Hindlimb muscle (tissue), 1 donor: Measurements from ENCODE around the gene RAB26. TPM values are rescaled to one million over a fixed set of nuclear protein-coding genes. Genes with fewer than 3 reads are reported as not detected.
"Not testable (repeated sequence)": the region's sequence is repeated elsewhere in the genome, so short reads cannot be mapped to it uniquely, and the experiment has no call there.

Source experiments
- DNase-seq: peaks from one replicate; pipeline ENCODE4 v3.0.0-alpha.2; 2013
- polyA plus RNA-seq: library from polyadenylated mRNA; unstranded; fragments of 120-200 nt; gene quantifications from one replicate; pipeline ENCODE4 v1.2.1, GENCODE V29; 2013; ENCODE audit not compliant: insufficient read length

The RAB26 gene
- polyA plus RNA-seq, result 0.92 TPM

GRCh38 chr16:2147981-2148671 is at the start of gene RAB26:
TSS of gene RAB26 (plus strand) at chr16:2148625. CDS start at chr16:2148784, 159 bp downstream.
- peak; percentile 65 for DNase-seq

DNA sequence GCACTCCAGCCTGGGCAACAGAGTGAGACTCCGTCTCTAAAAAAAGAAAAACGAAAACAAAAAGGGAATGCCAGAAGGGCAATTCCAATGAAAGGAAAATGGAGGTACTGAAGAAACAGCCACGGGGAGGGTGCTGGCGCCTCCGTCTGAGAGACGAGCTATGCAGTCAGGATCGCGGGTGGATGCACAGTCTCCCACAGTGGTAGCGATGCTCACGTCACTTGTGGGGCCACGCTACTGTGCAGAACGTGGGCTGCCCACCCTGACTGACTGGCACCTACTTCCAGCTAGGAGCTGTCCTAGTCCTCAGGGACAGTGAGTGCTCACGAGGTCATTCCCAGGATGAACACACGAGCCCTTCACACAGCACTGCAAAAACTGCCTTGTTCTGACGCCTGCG is 46.8 kb upstream of the RAB26 start:
- not testable (repeated sequence) for DNase-seq

DNA sequence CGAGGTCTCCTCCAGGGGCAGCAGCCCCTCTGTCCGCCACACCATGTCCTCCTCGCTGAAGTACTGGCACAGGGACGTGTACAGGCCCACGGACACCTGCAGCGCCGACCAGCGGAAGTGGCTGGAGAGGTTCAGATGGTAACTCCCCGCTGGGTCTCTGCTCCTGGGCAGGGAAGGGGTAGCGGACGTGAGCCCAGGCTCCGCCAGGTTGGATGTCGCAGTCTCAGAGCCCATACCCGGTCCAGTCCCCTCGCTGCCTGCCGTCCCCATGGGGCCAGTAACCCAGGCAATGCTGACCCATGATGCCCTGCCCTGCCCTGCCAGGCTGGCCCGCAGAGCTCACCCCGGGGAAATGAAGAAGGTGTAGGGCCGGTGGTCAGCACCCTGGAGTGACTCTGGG is 46.0 kb upstream of the RAB26 start:
- no peak for DNase-seq

GRCh38 chr16:2104464-2104863 is 44.0 kb upstream of the RAB26 start:
- not testable (repeated sequence) for DNase-seq

DNA sequence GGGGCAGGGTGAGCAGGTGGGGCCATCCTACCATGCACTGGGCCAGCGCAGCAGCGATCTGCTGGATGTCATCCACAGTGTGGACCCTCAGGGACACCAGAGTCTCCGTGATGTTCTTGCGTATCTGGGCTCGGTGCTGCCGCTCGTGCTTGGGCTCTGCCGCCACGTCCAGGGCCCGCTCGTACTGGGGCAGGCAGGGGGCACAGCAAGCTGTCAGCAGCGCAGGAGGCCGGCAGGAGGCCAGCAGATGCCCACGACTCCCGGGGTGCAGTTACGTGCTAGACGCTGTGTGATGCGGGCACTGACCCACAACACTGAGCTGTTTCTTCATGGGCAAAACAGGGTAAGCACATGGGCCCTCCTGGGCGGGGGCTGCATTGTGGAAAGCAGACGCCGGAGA is 43.1 kb upstream of the RAB26 start:
- not testable (repeated sequence) for DNase-seq

DNA sequence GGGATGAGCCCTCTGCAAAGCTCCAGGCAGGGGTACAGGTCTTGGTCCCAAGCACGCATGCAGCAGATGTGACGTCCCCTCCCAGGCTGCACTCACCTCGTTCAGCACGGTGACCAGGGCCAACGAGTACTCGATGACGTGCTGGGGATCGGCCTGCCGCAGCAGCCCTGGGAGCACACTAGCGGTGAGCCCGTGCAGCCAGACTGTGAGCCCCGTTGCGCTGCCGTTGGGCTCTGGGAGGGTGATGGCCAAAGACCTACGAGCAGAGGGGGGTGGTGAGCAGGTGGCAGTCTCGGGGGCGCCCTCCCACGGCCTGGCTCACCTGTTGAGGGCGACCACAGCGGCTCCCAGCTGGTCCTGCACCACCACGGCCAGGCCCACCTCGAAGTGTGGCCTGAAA is 42.7 kb upstream of the RAB26 start:
- DNase-seq, result not testable (repeated sequence)

- DNase-seq, result not testable (repeated sequence)
Observed at GRCh38 chr16:2106211-2106610, 42.2 kb upstream of the RAB26 start.

GRCh38 chr16:2107121-2107790 is 41.2 kb upstream of the RAB26 start:
- DNase-seq, result not testable (repeated sequence)

- DNase-seq, result not testable (repeated sequence)
Observed at GRCh38 chr16:2107791-2108125, 40.7 kb upstream of the RAB26 start.

DNA sequence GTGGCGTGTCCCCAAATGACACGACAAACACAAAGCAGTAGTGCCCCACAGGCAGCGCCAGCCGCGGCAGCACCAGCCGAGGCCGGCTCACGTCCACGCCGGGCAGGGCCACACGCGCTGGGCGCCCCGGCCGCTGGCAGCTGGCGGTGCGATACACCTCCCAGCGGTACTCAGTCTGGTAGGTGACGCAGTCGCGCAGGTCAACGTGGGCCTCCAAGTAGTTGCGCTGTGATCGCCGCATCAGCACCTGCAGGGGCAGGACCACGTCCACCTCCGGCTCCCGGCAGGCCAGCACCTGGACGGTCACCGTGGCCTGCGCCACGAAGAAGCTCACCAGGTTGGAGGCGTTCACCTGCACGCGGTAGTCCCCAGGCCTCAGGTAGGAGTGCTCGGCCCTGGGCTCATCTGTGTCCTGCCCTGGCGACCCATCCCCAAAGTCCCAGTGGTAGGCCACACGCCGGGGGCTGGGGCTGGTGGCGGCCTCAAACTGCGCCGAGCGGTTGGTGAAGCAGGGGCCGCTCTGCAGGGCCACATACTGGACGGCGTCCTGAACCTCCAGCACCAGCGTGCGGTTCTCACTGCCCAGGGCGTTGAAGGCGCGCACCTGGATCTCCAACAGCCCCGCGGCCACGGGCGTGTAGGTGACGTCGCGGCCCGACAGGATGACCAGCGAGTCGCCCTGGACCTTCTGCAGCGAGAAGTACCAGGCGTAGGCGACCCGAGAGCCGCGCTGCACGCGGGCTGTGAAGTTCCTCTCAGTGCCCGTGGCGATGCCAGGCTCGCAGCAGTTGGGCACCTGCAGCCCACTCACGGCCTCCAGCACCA is 39.8 kb upstream of the RAB26 start:
- not testable (repeated sequence) for DNase-seq

GRCh38 chr16:2109271-2109580 is 39.2 kb upstream of the RAB26 start:
- not testable (repeated sequence) for DNase-seq

DNA sequence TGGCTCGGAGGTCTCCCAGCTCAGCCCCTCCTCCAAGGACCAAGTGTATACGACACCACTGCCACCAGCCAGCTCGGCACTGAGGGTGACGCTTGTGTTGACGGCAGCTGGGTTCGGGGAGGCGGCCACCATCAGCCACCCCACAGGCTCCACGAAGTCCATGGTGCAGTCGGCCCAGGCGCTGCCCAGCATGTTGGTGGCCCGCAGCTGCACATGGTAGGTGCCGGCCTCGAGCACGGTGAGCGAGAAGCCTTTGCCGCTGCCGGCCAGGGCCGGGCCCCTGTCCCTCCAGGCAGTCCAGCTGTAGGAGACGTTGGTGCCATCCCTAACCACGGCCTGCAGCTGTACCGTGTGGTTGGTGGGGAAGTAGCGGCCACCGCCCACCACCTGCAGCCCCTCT is 38.6 kb upstream of the RAB26 start:
- not testable (repeated sequence) for DNase-seq

- not testable (repeated sequence) for DNase-seq
Observed at GRCh38 chr16:2110332-2111008, 38.0 kb upstream of the RAB26 start.

DNA sequence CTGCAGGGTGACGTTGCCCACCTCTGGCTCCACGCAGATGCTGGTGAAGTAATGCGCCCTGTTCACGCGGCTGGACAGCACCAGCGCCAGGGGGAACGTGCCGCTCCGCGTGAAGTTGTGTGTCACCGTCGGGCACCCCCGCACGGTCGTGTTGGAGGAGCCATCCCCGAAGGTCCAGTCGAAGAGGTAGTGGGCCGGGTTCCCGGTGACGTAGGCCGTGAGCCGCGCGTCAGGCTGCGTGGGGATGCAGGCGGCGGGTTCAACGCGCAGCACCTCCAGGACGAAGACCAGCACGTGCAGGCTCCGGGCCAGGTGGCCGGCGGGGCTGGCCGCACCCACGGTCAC is 37.4 kb upstream of the RAB26 start:
- DNase-seq, result not testable (repeated sequence)

DNA sequence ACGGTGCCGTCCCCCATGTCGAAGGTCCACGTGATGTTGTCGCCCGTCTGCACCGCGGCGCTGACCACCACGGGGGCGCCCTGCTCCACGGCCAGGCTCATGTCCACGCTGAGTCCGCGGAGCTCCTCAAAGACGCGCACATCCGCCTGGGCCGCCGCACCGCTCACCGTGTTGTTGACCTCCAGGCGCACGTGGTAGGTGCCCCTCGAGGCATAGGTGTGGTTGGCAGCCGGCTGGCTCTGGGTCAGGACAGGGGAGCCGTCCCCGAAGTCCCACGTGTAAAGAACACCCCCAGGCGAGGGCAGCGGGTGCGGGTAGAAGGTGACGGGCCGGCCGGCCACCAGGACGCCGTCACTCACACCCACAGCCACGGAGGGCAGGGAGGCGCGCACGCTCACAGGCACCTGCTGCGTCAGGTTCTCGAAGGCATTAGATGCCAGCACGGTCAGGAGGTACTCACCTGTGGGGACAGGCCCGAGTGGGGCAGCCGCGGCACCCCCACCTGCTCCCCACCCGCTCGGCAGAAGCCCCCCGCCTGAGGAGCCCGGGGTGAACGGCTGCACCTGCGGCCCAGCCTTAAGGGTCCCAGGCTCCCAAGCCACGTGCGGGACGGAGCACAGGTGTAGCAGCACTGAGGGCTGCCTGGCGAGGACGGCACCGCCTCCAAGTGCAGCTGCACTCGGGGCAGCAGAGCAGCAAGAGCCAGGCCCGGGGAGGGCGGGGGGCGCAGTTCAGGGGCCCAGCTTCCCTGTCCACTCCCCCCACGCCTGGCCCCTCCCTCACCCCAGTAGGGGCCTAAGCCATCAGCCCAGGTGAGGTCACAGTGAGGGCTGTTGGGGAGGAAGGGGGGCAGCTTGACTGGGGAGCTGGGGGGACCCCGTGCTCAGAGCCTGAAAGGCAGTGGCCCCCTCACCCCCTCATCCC is 36.8 kb upstream of the RAB26 start:
- not testable (repeated sequence) for DNase-seq

DNA sequence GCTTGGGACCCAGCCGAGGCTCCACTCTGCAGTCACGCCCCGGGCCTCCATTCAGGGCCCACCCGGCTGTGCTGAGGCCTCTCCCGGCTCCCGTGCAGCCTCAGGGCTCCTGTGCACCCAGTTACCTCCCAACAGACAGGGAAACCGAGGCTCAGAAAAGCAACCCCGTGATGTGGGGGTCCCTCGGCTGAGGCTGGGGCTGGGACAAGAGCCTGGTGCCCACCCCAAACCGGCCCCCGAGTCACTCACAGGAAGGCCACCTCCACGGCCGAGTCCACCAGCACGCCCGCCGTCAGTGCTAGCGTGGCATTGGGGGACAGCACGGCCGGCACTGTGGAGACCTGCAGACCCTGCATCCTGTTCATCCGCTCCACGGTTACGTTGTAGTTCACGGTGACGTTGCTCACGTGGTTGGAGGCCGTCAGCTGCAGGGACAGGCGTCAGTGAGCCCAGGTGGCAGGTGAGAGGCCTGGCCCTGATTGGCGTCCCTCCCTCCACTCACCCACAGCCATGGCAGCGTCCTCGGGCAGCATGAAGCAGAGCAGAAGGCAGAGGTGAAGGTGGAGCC is 35.8 kb upstream of the RAB26 start:
- not testable (repeated sequence) for DNase-seq

- DNase-seq, result not testable (repeated sequence)
Observed at GRCh38 chr16:2114225-2114624, 34.2 kb upstream of the RAB26 start.

- DNase-seq, result not testable (repeated sequence)
Observed at GRCh38 chr16:2114885-2115590, 33.4 kb upstream of the RAB26 start.

DNA sequence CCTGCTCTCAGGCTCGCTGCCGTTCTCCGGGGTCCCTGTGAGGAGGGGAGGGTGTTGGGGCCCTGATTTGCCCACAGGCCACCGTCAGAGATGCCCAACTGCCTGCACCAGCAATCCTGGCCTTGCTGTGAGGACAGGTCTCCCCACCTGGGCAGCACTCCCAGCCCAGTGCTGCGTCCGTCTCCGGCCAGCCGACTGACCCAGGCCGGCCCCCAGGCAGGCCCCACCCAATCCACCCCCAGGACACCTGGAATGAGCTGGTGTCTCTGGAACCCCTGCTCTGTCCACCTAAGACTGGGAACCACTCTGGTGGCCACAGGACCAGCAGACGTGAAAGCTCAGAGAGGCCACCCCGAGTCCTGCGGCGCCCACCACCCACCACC is 32.8 kb upstream of the RAB26 start:
- DNase-seq, result no peak

- DNase-seq, result not testable (repeated sequence)
Observed at GRCh38 chr16:2116428-2116827, 32.0 kb upstream of the RAB26 start.

DNA sequence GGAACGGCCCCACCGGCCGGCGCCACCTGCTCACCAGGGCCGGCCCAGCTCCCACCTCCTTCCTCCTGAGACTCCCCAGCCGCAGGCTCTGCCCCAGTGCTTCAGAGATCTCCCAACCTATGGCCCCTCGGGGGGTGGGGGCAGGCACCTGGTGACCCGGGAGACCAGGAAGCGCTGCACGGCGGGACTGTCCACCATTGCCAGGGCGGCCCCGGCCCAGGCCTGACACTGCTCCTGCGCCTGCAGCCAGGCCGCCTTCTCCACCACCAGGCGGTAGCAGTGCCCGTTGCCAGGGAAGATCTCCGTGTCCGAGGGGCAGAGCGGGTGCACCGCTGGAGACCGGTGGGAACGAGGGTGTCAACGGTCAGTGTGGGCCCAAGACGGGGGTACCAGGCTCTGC is 31.1 kb upstream of the RAB26 start:
- DNase-seq, result not testable (repeated sequence)
